ENCODE data around the gene P2RY11. TPM values are rescaled to one million over a fixed set of nuclear protein-coding genes. Genes with fewer than 3 reads are reported as not detected.

Gene P2RY11
- total and polyA plus RNA-seq, 2 donors (not counting 1 experiment from before 2014, with no cell fraction given), result 25.8 to 27.1 TPM

DNA sequence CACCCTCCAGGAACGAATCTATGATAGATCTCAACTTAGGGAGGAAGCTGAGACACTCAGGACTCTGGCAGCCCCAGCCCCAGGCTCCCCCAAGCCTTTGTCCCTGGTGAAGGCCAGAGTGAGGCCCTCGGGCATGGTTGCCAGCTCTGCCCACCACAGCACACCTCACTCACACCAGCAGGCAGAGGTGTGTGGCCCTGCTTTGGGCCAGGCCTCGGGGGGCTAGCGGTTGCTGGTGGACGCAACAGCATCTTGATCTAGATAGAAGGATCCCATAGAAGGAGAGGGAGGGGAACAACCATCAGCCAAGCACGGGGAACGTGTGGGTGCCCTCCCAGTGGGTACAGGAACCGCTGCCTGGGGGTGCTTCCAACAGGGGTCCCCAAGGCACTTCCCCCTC lies 46.6 kb downstream of the P2RY11 start:
- Mint-ChIP-seq H3K4me1 (no peaks in the 10 kb centered on the region), H3K9me3 (ENCODE audit: insufficient read depth) (no peaks in the 10 kb centered on the region), H3K27ac (no peak overlapping the region), H3K4me3 (no peak overlapping the region), H3K27me3 (no peaks in the 10 kb centered on the region)
- CTCF ChIA-PET, result no interaction called here
- no peak for TF ChIP-seq EZH2 (IDR thresholded peaks at IDR 0.05; ENCODE audit: borderline replicate concordance, insufficient read depth, low read depth, low read length, poor library complexity, severe bottlenecking)
- TF ChIP-seq, protein P1, sequence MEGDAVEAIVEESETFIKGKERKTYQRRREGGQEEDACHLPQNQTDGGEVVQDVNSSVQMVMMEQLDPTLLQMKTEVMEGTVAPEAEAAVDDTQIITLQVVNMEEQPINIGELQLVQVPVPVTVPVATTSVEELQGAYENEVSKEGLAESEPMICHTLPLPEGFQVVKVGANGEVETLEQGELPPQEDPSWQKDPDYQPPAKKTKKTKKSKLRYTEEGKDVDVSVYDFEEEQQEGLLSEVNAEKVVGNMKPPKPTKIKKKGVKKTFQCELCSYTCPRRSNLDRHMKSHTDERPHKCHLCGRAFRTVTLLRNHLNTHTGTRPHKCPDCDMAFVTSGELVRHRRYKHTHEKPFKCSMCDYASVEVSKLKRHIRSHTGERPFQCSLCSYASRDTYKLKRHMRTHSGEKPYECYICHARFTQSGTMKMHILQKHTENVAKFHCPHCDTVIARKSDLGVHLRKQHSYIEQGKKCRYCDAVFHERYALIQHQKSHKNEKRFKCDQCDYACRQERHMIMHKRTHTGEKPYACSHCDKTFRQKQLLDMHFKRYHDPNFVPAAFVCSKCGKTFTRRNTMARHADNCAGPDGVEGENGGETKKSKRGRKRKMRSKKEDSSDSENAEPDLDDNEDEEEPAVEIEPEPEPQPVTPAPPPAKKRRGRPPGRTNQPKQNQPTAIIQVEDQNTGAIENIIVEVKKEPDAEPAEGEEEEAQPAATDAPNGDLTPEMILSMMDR (IDR thresholded peaks at IDR 0.05), result no peak
- Histone ChIP-seq H3K4me3 (ENCODE audit: control extremely low read depth in 1 of 5, extremely low read depth in 1 of 5, insufficient read depth in 1 of 5, low read depth in 2 of 5, low read length in 4 of 5) (no peak overlapping the region), H4K20me1 (ENCODE audit: control insufficient read depth, insufficient read depth, low read length, poor library complexity, severe bottlenecking) (no peaks in the 10 kb centered on the region), H2AFZ (ENCODE audit: insufficient read depth, low read depth, low read length, poor library complexity, severe bottlenecking) (no peak overlapping the region), H3K27me3 (replicated peaks in 1 of 4; ENCODE audit: control extremely low read depth in 1 of 4, control insufficient read depth in 3 of 4, insufficient read depth in 4 of 4, low read length in 3 of 4) (no peaks in the 10 kb centered on the region), H3K4me1 (ENCODE audit: control insufficient read depth in 2 of 2, insufficient read depth in 2 of 2, low read length in 2 of 2) (no peaks in the 10 kb centered on the region), H3K4me2 (replicated peaks; ENCODE audit: low read depth, low read length, poor library complexity, severe bottlenecking) (no peak overlapping the region), H3K27ac (ENCODE audit: low read length in 2 of 2) (no peak overlapping the region), H3K9ac (ENCODE audit: low read length) (no peak overlapping the region), H3K36me3 (replicated peaks in 1 of 2; ENCODE audit: control extremely low read depth in 1 of 2, control insufficient read depth in 1 of 2, extremely low read depth in 1 of 2, insufficient read depth in 2 of 2, low read length in 1 of 2) (peaks cover 0 to 81% of the 10 kb centered on the region in 2 experiments), H3K79me2 (ENCODE audit: control insufficient read depth, insufficient read depth, low read length) (no peaks in the 10 kb centered on the region), H3K9me3 (ENCODE audit: control extremely low read depth in 1 of 3, control insufficient read depth in 2 of 3, insufficient read depth in 1 of 3, low read length in 2 of 3) (no peaks in the 10 kb centered on the region)
- WGBS (ENCODE audit: insufficient coverage), result 100% methylated on average over 2 of the region's 8 CpGs
- POLR2A ChIA-PET, result interaction anchor here (0.6 kb wide), 1 partner anchor 33 kb away, joined by 3 read pairs; no protein-coding TSS in a partner anchor
- DNase-seq (no peak), ATAC-seq (ENCODE audit: low read depth) (no peak)
- intact Hi-C loops (cut with micrococcal nuclease), result no loop called here

DNA sequence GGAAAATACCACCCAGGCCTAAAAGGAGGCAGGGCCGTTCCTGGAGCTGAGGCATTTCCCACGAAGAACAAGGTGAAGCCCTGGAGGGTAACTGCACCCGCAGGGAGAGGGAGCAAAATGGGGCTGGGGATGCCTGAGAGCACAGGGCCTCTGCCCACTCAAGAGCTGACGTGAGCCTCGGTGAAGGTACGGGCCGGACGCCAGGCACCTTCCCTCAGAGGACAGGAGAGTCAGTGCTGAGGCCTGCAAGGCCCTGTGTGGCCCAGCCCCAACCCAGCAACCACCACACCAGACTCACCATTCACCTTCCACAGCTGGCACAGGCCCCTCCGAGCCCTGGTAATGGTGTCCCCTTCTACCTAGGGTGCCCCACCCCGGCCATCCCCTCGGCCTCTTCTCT lies 47.0 kb downstream of the P2RY11 start:
- no peak overlapping the region for H3K4me2 ChIP-seq (replicated peaks; ENCODE audit: low read depth, low read length, poor library complexity, severe bottlenecking)
- H3K79me2 ChIP-seq (ENCODE audit: control insufficient read depth, insufficient read depth, low read length), result no peaks in the 10 kb centered on the region
- no peaks in the 10 kb centered on the region for H3K4me1 Mint-ChIP-seq
- DNase-seq (no peak), ATAC-seq (ENCODE audit: low read depth) (no peak)
- H3K9me3 Mint-ChIP-seq (ENCODE audit: insufficient read depth), result no peaks in the 10 kb centered on the region
- no peaks in the 10 kb centered on the region for H3K27me3 Mint-ChIP-seq
- H3K4me3 Mint-ChIP-seq, result no peak overlapping the region
- no peak overlapping the region for H3K27ac Mint-ChIP-seq
- H3K27me3 ChIP-seq (replicated peaks in 1 of 4; ENCODE audit: control extremely low read depth in 1 of 4, control insufficient read depth in 3 of 4, insufficient read depth in 4 of 4, low read length in 3 of 4), result no peaks in the 10 kb centered on the region
- no peaks in the 10 kb centered on the region for H3K4me1 ChIP-seq (ENCODE audit: control insufficient read depth in 2 of 2, insufficient read depth in 2 of 2, low read length in 2 of 2)
- TF ChIP-seq EZH2 (IDR thresholded peaks at IDR 0.05; ENCODE audit: borderline replicate concordance, insufficient read depth, low read depth, low read length, poor library complexity, severe bottlenecking), result no peak
- TF ChIP-seq, protein P1 (IDR thresholded peaks at IDR 0.05), result no peak
- no peak overlapping the region for H3K27ac ChIP-seq (ENCODE audit: low read length in 2 of 2)
- ChIA-PET POLR2A (no interaction called here), CTCF (interaction anchor here (1.1 kb wide), 1 partner anchor 92 kb away, joined by 3 read pairs; no protein-coding TSS in a partner anchor)
- H3K9me3 ChIP-seq (ENCODE audit: control extremely low read depth in 1 of 3, control insufficient read depth in 2 of 3, insufficient read depth in 1 of 3, low read length in 2 of 3), result no peaks in the 10 kb centered on the region
- H3K4me3 ChIP-seq (ENCODE audit: control extremely low read depth in 1 of 5, extremely low read depth in 1 of 5, insufficient read depth in 1 of 5, low read depth in 2 of 5, low read length in 4 of 5), result no peak overlapping the region
- intact Hi-C loops (cut with micrococcal nuclease), result no loop called here
- WGBS (ENCODE audit: insufficient coverage), result 100% methylated on average over 11 of the region's 11 CpGs
- H4K20me1 ChIP-seq (ENCODE audit: control insufficient read depth, insufficient read depth, low read length, poor library complexity, severe bottlenecking), result no peaks in the 10 kb centered on the region
- peaks cover 0 to 82% of the 10 kb centered on the region in 2 experiments for H3K36me3 ChIP-seq (replicated peaks in 1 of 2; ENCODE audit: control extremely low read depth in 1 of 2, control insufficient read depth in 1 of 2, extremely low read depth in 1 of 2, insufficient read depth in 2 of 2, low read length in 1 of 2)
- no peak overlapping the region for H3K9ac ChIP-seq (ENCODE audit: low read length)
- H2AFZ ChIP-seq (ENCODE audit: insufficient read depth, low read depth, low read length, poor library complexity, severe bottlenecking), result no peak overlapping the region

Measured in B cell (primary cell).